CD4-positive, alpha-beta T cell treated with Interleukin-10 for 1 hour (primary cell): ENCODE data around the gene LUC7L.
"Not testable (repeated sequence)": the region's sequence is repeated elsewhere in the genome, so short reads cannot be mapped to it uniquely, and the experiment has no call there.

Source experiments
- DNase-seq: peaks from one replicate; pipeline ENCODE4 v3.0.0-alpha.2; 2020

LUC7L gene, protein sequence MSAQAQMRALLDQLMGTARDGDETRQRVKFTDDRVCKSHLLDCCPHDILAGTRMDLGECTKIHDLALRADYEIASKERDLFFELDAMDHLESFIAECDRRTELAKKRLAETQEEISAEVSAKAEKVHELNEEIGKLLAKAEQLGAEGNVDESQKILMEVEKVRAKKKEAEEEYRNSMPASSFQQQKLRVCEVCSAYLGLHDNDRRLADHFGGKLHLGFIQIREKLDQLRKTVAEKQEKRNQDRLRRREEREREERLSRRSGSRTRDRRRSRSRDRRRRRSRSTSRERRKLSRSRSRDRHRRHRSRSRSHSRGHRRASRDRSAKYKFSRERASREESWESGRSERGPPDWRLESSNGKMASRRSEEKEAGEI

DNA sequence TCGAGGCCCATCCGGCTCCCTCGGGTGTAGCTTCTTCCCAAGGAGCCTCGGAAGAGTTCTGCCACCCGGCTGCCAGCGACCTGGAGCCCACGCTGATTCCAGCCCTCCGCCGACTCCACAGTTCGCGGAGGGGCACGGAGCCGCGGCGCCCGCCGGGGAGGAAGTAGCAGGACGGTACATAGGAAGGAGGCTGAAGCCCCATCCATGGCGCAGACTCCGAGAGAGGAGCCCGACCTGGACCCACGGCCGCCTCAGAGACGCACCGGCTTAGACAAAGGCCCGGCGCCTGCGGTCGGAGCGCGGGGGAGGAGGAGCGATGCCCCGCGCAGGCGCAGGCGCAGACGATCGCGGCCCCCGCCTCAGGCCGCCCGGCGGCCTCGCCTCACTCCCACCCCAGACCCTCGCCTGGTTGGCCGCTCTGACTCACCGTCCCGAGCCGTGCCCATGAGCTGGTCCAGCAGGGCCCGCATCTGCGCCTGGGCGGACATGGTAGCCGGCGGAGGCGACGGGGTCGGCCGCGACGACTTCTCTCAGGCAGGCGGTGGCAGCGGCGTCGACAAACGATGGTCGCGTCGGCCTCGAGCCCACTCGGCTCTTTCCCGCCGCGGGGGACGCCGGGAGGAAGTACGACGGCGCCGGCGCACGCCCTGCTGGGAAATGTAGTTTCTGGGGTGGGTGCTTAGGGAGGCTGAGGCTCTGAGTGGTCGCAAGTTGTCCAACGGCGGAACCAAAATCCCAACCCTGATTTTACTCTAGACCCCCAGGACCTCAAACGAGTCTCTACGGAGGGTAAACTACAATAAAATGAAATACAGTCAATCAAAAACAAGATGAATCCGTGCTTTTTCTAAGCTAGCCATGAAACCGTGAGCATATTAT is at the start of gene LUC7L:
LUC7L (minus strand) TSS at position 598 of the 879 bp plus-strand sequence; CDS start at position 488, 110 bp downstream.
- DNase-seq: peak; percentile 88

DNA sequence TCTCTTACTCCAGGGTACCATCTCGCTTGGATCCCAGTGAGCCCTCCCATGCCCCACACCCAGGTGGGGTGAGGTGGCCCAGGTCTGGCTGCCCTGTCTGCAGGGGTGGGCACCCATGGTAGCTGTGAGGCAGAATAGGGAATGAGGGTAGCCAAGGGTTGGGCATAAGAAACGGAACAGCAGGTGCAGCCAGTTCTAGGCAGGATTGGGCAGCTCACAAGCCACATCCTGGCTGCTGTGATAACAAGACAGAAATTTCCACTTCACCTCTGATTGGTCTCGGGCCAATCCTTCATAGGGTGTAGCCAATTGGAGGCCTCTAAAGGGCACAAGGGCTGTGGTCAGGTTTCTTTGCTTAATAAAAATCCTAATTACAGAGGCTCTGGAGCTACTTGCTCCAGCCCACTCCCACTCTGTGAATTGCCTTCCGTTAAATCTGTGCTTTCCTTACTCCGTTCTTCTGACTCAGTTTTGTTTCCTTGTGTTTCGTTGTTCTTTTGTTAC is 49.7 kb upstream of the LUC7L start:
- DNase-seq: peak; percentile 62

DNA sequence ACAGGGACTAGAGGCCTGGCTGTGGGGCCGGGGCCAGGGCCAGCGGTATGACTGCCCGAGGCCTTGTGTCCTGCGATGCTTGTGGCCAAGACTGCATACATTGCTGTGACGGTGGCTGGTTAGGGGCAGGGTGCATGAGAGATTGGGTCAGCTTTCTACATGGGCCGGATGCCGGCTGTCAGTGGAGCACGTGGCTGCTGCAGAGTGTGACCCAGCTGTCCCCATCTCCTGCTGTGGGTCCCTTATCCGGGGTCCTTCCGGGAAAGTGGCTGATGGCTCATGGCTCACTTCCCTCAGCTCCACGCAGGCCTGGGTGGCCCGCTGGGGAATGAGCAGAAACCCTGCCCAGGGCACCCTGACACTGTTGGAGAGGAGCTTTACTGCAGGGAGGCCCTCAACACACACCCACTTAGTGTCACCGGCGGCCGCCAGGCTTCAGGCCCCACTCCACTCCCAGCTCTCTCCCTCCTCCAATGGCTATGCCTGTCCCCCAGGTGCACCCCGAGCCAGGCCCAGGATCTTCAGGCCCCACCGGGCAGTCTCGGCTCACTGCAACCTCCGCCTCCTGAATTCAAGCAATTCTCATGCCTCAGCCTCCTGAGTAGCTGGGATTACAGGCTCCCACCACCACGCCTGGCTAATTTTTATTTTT is 47.3 kb upstream of the LUC7L start:
- DNase-seq: no peak

DNA sequence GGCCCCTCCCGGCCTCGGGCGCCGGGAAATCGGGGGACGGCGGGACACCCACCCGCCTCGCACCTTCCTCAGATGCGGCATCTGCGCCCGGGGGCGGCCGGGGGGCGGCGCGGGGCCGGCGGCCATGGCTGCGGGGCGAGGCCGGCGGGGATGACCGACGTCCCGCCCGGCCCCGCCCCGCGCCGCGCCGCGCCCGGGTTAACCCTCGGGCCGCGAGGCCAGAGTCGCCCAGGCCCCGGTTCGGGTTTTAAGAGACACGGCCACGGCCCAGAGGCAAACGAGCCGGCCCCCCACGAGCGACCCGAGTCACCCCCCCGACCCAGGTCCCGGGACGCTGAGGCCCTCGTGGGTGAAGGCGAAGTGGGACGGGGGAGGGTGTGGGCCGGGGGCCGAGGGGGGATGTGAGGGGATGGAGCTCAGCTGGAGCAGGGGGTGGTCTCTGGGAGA is 46.6 kb upstream of the LUC7L start, which contains the start of gene RGS11:
RGS11 (minus strand) TSS at position 159 of the 447 bp plus-strand sequence; CDS start at position 126, 33 bp downstream.
- DNase-seq: no peak

DNA sequence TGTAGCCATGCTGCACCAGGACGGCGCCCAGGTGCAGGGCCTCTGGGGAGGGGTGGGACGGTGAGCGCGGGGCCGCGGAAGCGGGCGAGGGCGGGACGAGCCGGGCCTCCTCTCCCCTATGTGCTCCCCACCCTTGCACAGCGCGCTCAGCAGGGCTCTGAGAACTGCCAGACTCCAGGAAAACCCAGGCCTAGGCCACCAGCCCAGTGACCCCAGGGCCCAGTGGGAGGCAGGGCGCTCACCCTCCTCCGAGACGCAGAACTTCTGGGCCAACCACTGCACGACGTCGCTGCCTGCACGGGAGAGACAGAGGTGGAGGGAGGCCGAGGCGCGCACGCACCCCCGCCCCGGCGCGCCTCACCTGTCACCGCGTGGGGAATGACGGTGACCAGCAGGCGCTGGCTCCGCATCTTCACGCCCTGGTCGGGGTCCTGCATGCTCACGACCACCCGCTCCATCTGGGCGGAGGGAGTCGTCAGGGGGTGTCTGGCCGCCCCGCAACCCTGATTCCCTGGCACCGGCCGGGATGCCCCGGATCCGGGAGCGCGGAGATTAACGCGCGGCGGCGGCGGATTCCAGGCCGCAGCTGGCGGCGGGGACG is 45.9 kb upstream of the LUC7L start:
- DNase-seq: no peak

DNA sequence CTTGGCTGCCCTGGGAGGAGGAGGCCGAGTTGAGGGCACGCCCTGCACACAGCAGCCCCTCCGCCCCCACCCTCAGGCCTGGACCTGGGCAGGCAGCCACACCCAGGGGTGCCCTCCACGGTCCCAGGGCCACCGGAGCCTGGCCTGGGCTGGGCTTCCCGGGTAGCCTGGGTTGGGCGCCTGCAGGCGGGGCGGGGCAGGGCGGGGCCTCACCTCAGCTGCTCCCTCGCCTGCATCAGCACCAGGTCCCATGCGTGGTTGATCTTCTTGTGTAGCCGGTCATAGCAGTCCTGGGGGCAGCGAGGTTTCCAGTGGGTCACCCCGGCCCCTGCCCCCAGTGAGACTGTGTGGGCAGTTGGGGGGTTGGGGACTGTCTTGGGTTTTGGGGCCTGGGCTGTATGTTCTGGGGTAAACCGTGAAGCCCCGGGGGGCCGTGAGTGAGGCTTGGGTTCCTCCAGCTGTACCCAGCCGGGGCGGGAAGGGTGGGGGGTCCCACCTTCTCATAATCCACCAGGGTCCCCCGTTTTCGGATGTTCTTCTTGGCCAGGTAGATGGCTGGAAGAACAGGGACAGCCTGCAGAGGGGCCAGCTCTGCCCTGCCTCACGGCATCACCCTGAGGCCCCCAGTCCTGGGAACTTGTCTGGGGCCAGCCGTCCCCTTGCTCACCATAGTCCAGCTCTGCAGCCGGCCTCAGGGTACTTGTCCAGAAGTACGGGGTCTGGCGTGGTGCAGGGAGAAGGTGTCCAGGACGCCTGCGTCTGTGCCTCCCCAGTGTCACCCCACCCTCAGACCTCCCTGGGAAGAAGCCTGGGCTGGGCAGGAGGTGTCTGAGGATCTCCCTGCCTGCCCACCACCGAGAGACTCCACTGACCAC is 44.5 kb upstream of the LUC7L start:
- DNase-seq: no peak

DNA sequence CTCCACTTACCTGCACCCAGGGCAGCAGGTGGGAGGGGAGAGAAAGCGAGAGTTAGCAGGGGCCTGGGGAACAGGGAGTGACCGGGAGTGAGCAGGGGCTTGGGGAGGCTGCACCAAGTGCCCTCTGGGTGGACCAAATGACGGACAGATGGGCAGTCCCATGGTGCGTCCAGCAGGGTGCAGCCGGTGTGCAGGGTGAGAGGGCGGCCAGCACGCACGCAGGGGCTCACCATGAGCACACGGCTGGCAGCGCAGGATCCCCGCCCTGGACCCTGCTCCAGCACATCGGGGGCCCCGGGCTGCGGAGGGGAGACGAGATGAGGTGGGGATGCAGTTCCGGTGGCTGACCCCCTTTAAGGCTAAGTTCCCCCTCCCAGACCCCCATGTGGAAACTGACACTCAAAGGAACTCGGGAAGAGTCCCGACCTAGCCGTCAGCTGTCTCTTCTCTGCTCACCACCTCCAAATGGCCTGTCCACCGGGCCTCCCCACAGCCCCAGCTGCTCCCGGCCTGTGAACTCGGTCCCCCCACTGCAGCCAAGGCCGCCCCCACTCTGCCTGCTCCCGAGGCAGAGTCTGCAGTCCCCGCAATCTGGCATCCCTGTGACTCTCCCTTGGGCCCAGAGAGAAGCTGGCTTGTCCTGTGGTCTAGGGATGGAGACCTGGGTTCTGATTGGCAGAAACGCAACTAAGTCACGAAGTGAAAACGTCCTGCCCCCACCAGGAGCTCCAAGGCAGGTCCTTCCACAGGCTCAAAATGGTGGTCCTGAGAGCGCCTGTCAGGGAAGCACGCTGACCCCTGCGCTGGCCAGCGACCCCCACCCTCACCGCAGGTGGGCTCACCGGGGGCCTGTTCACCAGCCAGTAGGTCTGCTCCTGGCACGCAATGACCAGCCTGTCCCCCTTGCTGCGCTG is 43.6 kb upstream of the LUC7L start:
- DNase-seq: no peak

DNA sequence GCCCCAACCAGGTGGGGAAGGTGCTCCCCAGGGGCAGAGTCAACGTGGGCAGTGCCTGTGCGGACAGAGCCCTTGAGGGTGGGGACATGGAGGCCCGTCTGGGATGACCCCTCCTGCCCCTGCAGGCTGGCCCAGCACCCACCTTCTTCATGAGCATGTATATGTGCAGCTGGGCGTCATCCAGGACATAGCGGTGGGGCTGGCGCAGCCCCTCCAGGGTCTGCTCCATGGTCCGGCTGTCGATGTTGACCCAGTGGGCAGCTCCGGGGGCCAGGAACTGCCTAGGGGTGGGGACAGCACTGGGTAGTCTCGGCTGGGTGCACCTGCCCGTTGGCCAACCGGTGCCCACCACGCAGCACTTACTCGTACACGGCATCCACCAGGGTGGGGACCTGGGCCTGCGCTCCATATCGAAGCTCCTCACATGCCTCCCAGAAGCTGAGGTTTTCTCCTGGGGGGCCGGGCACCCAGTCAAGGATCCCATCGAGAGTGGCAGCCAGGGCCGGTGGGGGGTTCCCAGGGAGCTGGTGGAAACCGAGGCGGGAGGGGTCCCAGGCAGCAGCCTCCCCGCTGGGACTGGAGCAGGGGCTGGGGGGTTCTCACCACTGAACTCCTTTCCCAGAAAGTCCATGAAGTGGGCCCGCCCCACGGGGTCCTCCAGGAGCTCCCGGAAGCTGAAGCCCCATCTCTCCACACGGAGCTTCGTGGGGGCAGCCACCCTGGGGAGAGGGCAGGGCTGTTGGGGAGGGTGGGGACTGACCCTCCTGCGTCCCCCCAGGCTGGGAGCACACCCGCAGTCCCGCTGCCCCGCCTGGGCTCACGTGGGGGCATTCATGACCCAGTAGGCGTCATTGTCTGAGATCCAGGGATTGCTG is 41.4 kb upstream of the LUC7L start:
- DNase-seq: no peak

DNA sequence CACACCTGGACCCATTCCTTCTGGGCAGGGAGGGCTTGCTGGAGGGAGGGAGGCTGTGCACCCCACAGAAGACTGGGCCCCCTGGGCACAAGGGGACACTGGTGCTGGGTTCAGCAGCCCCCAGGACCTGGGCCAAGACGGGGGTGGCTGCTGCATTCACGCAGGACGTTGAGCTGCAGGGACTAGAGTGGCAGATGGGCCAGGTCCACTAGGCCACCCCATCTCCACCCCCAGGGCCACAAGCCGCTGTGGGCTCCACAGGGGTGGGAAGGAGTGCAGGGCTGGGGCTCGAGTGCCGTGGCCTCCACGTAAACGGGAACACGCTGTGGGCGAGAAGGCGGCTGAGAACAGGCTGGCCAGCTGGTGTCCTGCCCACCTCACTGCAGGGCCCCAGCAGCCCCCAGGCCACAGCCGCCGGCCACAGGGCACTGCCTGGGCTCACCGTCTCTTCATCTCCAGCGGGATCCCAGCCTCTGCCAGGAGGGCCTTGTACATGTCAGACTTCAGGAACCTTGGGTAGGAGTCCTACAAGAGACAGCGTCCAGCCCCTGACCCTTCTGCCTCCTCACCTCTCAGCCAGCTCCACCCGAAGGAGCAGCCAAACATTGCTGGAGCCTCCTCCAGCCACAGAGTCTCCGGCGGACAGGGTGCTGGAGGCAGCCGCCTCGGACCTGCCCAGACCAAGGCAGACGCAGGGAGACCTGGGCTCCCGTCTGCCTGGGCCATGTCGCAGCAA is 40.0 kb upstream of the LUC7L start:
- DNase-seq: no peak

DNA sequence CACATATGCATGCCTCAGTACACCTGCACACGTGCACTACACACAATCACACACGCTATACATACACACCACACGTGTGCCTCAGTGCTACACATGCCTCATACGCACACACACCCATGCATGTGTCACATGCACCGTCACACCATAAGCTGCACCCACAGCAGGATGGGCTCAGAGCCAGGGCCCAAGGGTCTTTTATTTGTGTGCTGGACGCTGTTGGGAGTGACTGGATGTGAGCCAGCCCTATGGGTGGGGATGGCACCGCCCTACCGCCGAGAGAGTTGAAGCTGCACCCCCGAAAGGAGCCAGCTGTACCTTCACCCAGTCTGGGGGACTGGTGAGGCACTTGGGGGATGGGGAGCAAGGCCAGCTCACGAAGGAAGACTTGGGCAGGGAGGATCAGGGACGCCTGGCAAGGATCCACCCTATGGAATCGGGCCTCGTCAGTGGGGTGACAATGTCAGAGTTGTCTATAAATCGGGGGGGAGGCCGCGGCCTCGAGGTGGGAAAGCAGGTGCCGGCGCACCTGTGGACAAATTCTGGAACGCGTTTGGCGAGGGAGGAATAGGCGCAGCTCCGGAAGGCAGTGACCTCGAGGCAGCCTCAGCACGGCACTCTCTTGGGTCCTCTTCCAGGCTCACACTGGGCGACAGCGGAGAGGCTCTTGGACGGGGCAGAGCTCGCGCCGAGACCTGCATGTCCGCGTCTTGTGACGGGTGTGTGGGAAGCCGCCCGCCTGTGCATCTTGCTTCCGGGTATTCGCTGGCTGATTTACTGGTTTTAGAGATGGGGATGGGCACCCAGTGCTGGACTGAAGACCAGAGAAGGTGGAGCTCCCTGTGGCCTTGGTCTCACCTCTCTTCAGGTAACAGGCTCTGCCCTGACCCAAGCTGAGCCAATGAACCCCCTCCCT is 39.1 kb upstream of the LUC7L start:
- DNase-seq: no peak

DNA sequence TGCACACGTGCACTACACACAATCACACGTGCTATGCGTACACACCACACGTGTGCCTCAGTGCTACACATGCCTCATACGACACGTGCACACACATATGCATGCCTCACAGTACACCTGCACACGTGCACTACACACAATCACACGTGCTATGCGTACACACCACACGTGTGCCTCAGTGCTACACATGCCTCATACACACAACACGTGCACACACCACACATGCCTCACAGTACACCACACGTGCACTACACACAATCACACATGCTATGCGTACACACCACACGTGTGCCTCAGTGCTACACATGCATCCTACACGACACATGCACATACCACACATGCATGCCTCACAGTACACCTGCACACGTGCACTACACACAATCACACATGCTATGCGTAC is 38.3 kb upstream of the LUC7L start:
- DNase-seq: not testable (repeated sequence)

DNA sequence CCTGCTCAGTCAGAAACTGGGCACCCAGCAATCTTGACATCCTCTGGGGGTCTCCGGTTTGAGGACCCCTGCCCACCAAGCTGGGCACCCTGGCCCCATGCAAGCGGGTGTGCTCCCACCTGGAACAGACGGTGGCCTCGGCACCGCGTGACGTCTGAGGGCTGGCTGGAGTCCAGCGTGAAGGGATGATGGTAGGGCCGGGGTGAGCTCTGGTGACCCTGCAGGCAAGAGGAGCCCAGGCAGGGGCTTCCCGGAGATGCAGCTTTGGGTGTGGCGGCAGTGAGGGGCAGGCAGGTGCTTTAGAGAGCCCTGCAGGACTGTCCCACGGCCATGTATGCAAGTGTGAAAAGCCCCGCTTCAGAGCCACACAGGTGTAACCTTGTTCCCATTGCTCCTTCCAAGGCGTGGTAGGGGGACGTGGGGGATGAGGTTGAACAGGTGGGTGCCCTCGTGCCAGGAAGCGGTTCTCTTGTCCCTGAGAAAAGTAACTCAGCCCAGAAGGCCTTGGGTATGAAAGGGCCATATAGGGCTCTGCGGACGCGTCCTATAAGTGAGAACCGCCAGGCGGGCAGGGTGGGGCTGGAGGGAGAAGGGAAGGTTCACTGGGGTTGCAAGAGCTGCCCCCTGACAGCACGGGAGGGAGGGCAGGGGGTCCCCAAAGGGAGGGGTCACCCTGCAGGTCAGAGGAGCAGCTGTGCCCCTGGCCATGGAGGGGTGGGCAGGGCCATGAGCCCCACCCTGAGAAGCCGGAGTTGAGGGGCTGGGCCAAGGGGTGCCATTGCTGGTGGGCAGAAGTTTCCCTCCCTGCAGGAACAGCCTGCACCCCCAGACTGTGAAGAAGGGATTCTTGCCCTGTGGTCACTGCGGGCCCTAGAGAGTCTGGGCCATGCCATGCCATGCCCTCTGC is 37.3 kb upstream of the LUC7L start:
- no peak for DNase-seq

DNA sequence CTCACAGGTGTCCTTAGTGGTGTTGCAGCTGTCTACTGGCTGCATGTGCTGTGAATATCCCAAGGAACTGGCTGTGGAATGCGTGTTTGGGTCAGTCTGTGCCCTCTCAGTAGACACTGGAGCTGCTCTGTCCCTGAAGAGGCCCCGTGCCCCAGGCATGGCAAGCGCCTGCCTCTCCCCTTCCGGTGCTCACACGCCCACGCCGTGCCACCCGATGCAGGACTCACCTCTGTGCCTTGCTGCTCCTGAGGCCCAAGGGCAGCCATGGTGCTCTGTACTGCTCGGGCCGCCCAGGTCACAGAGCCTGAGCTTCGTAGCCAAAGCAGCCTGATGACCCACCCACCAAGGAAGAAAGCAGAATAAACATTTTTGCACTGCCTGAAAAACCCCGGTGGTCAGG is 36.5 kb upstream of the LUC7L start:
- DNase-seq: no peak

DNA sequence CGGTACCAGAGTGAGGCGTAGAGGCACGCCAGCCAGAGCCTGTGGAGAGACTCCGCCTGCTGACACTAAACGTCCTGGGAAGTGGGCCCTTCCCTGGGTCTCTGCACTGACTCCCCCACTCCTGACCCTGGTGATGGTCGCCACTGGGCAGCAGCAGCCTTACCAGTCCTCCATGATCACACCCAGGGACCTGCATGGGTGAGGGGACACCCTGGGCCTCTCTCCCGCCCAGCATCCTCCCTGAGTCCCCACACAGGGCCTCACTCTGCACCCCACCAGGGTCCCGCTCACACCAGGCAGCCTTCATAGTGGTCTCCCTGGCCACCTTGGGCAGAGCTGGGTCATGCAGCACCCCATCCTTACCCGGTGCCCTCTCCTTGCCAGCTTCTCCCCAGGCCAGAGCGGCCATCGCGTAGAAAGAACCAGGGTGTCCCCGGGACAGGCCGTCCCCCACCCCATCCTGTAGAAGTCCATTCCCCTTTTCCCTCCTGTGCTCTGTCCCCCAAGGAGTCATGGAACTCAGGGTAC is 35.8 kb upstream of the LUC7L start:
- no peak for DNase-seq

DNA sequence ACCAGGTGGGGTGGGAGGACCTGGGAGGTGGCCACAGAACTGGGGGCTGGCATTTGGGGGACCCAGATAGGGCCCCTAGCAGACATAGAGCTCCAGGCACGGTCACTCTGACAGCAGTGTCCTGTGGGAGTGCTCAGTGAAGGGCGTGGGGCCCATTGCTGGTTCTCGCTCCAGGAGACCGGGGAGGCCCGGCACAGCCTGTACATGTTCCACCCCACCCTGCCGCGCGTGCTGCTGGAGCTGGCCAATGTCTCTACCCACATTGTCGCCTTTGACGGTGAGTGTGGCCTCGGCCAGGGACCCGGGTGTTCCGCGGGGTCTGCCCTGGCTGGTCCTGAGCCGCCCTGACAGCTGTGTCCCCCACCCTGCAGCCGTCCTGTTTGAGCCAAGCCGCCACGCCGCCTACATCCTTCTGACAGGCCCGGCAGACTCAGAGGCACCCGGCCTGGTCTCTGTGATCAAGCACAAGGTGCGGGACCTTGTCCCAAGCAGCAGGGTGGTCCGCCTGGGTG is 35.2 kb upstream of the LUC7L start:
- no peak for DNase-seq

DNA sequence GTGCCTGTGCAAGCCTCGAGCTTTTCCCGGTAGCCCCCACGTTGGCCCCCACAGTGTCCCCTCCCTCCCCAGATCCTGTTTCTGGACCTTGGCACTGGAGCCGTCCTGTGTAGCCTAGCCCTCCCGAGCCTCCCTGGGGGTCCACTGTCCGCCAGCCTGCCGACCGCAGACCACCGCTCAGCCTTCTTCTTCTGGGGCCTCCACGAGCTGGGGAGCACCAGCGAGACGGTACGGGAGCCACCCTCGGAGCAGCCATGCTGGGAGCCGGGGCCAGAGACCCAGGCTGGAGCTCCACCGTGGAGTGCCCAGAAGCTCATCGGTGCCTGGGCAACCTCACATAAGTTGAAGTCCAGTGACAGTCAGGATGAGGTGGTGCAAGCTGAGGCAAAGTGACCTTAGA is 34.7 kb upstream of the LUC7L start:
- DNase-seq: no peak
